Osteocyte (in vitro differentiated cells): Measurements from ENCODE around the gene XYLT1. TPM values are rescaled to one million over a fixed set of nuclear protein-coding genes. Genes with fewer than 3 reads are reported as not detected.

Experiments used
- DNase-seq: peaks from one replicate; pipeline ENCODE4 v3.0.0; 2021; ENCODE audit warnings: mixed read lengths; ENCODE audit not compliant: unreplicated experiment; ENCODE audit errors: extremely low spot score
- H3K27ac Mint-ChIP-seq: one replicate; pipeline ENCODE4 v1.8.0; 2021; ENCODE audit warnings: mild to moderate bottlenecking, mixed read lengths; ENCODE audit not compliant: unreplicated experiment
- H3K27me3 Mint-ChIP-seq: one replicate; pipeline ENCODE4 v1.8.0; 2021; ENCODE audit warnings: mixed read lengths; ENCODE audit not compliant: unreplicated experiment
- H3K36me3 Mint-ChIP-seq: one replicate; pipeline ENCODE4 v1.8.0; 2021; ENCODE audit warnings: mixed read lengths; ENCODE audit not compliant: unreplicated experiment
- H3K4me1 Mint-ChIP-seq: one replicate; pipeline ENCODE4 v1.8.0; 2021; ENCODE audit warnings: mixed read lengths; ENCODE audit not compliant: unreplicated experiment
- H3K4me3 Mint-ChIP-seq: one replicate; pipeline ENCODE4 v1.8.0; 2021; ENCODE audit warnings: mild to moderate bottlenecking, moderate library complexity, mixed read lengths; ENCODE audit not compliant: unreplicated experiment
- H3K9me3 Mint-ChIP-seq: one replicate; pipeline ENCODE4 v1.8.0; 2021; ENCODE audit warnings: mixed read lengths; ENCODE audit not compliant: unreplicated experiment
- total RNA-seq: library from RNA; stranded (reverse); gene quantifications from 2 replicates; pipeline ENCODE4 v1.2.1, GENCODE V29; 2021
- TF ChIP-seq, protein P1 (sequence below): fragments of 200-600 bp; sonication (generic); IDR thresholded peaks from 2 replicates; pipeline ENCODE4 v1.5.0; 2021; ENCODE audit warnings: antibody characterized with exemption, mild to moderate bottlenecking, moderate library complexity

XYLT1 gene
- total RNA-seq, 1 donor from 2014 or later = 11.1 TPM

DNA sequence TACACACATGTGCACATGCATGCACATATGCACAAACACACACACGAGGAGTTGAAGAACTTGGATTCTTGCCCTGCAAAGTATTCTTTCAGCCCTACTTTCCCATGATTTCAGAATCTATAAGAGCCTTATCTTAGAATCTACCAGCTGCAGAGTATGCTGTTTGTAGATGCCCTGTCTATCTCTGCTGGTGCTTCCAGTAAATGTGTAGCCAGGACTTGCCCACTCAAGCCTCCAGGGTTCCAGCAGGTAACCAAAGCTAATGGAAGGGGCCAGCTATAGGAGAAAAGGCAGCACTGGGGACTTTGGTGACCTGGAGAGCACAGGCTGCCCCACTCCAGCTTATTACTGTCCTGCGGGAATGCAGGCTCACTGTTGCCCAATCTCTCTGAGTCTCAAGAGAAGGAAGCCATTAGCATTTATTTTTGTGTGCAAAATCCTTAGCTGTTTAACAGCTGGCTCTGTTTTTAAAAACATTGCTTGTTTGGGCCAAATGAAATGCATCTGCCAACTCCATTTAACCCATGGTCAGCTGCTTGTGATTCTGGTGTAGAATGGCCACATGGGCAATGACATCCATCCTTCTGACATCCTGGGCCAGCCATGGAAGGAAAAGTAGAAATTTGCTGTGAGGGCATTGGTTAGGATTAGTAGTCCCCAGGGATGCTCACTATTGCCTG, 28.6 kb upstream of the XYLT1 start:
- Mint-ChIP-seq H3K4me3 (no peak overlapping the region), H3K36me3 (no peaks in the 10 kb centered on the region), H3K4me1 (no peaks in the 10 kb centered on the region), H3K27me3 (no peaks in the 10 kb centered on the region), H3K27ac (no peak overlapping the region), H3K9me3 (no peaks in the 10 kb centered on the region)
- DNase-seq = no peak
- TF ChIP-seq, protein P1, sequence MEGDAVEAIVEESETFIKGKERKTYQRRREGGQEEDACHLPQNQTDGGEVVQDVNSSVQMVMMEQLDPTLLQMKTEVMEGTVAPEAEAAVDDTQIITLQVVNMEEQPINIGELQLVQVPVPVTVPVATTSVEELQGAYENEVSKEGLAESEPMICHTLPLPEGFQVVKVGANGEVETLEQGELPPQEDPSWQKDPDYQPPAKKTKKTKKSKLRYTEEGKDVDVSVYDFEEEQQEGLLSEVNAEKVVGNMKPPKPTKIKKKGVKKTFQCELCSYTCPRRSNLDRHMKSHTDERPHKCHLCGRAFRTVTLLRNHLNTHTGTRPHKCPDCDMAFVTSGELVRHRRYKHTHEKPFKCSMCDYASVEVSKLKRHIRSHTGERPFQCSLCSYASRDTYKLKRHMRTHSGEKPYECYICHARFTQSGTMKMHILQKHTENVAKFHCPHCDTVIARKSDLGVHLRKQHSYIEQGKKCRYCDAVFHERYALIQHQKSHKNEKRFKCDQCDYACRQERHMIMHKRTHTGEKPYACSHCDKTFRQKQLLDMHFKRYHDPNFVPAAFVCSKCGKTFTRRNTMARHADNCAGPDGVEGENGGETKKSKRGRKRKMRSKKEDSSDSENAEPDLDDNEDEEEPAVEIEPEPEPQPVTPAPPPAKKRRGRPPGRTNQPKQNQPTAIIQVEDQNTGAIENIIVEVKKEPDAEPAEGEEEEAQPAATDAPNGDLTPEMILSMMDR = no peak

DNA sequence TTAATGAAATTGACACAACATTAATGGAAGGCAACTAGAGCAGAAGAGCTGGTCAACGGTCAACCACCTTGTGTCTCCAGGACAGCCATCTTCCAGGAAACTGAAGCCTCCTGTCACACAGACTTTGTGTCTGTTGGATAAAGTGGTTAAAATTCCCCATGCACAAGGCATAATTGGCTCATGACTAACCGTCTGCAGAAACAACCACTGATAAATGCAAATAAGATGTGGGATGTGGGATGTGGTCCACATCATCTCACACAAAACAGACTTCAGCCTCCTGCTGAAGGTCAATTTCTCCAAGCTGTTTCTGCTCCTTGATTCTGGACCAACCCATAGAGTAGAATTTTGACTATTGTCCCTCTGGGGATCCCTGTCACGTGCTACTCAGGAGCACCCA, 26.9 kb upstream of the XYLT1 start:
- no peaks in the 10 kb centered on the region for H3K27me3 Mint-ChIP-seq
- no peak overlapping the region for H3K27ac Mint-ChIP-seq
- no peaks in the 10 kb centered on the region for H3K4me1 Mint-ChIP-seq
- H3K36me3 Mint-ChIP-seq = no peaks in the 10 kb centered on the region
- TF ChIP-seq, protein P1 = no peak
- no peak for DNase-seq
- no peaks in the 10 kb centered on the region for H3K9me3 Mint-ChIP-seq
- H3K4me3 Mint-ChIP-seq = no peak overlapping the region

DNA sequence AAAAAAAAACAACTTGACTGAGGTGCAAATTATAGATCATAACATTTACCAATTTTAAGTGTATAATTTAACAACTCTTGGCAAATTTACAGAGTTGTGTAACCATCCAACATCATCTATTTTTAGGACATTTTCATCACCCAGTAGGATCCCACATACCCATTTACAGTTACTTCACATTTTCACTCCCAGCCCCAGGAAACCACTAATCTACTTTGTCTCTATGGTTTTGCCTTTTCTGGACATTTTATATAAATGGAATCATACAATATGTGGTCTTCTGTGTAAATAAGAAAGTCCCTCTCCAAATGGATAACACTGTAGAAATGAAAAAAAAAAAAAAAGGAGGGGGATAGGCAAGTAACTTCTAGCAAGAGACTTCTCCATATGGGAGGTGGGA, 26.1 kb upstream of the XYLT1 start:
- H3K36me3 Mint-ChIP-seq = no peaks in the 10 kb centered on the region
- H3K4me1 Mint-ChIP-seq = no peaks in the 10 kb centered on the region
- H3K27ac Mint-ChIP-seq = no peak overlapping the region
- no peak for DNase-seq
- TF ChIP-seq, protein P1 = no peak
- no peak overlapping the region for H3K4me3 Mint-ChIP-seq
- H3K27me3 Mint-ChIP-seq = no peaks in the 10 kb centered on the region
- H3K9me3 Mint-ChIP-seq = no peaks in the 10 kb centered on the region

DNA sequence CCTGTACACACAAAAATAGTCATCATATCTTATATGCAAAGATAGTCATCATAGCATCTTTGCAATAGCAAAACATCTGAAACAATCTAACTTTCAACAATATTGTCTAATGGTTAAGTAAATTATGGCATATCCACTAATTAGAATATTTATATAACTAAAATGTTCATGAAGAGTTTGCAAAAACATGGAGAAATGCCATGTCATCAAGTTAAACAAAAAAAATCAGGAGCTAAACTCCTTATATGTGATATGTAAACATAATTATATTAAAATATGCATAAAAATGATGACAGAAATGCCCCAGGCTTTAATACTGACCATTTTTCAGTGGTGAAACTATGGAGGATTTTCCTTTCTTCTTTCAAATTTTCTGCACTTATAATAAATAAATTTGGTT, 22.3 kb upstream of the XYLT1 start:
- no peaks in the 10 kb centered on the region for H3K4me1 Mint-ChIP-seq
- DNase-seq = no peak
- no peaks in the 10 kb centered on the region for H3K36me3 Mint-ChIP-seq
- TF ChIP-seq, protein P1 = no peak
- H3K4me3 Mint-ChIP-seq = no peak overlapping the region
- no peak overlapping the region for H3K27ac Mint-ChIP-seq
- H3K27me3 Mint-ChIP-seq = no peaks in the 10 kb centered on the region
- H3K9me3 Mint-ChIP-seq = no peaks in the 10 kb centered on the region

DNA sequence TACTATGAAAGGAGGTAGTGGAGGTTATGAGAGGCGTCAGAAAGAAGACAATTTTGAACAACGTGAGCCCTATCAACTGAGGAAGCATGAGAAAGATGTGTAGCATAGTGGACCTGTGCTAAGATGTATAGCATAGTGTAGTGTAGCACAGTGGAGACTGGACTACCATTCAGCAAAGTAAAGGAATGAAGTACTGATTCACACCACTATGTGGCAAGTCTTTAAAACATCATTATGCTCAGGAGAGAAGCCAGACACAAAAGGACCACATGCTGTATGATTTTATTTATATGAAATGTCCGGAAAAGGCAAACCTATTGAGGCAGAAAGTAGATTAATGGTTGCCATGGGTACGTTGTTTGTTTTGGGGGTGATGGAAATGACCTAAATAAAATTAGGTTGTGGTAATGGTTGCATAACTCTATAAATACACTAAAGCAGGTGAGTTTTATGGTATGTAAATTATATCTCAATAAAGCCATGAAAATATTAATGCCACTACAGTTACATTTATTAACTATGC, 20.4 kb upstream of the XYLT1 start:
- peaks cover 5% of the 10 kb centered on the region for H3K27me3 Mint-ChIP-seq
- H3K27ac Mint-ChIP-seq = no peak overlapping the region
- DNase-seq = no peak
- H3K4me1 Mint-ChIP-seq = no peaks in the 10 kb centered on the region
- no peaks in the 10 kb centered on the region for H3K9me3 Mint-ChIP-seq
- H3K4me3 Mint-ChIP-seq = no peak overlapping the region
- H3K36me3 Mint-ChIP-seq = no peaks in the 10 kb centered on the region
- TF ChIP-seq, protein P1 = no peak
